NCI-H146 treated with DMSO at 0.1 percent for 48 hours (cell line): ENCODE results near the gene CGGBP1.

Experiments
- DNase-seq: peaks from one replicate; lab custom pipeline; 2025; ENCODE audit not compliant: unreplicated experiment; lab: John Stamatoyannopoulos, UW

CGGBP1 gene, protein sequence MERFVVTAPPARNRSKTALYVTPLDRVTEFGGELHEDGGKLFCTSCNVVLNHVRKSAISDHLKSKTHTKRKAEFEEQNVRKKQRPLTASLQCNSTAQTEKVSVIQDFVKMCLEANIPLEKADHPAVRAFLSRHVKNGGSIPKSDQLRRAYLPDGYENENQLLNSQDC

GRCh38 chr3:88058581-88059379 lies at the start of gene CGGBP1, which contains the start of gene ZNF654:
Gene CGGBP1, minus strand, starts transcription at chr3:88059005. Its CDS starts 3,029 bp downstream, at chr3:88055976.
Gene ZNF654, plus strand, starts transcription at chr3:88059255. Its CDS starts 65 bp downstream, at chr3:88059320.
- DNase-seq, result peak; percentile 98

GRCh38 chr3:88105325-88105724 lies 46.5 kb upstream of the CGGBP1 start:
- no peak for DNase-seq

DNA sequence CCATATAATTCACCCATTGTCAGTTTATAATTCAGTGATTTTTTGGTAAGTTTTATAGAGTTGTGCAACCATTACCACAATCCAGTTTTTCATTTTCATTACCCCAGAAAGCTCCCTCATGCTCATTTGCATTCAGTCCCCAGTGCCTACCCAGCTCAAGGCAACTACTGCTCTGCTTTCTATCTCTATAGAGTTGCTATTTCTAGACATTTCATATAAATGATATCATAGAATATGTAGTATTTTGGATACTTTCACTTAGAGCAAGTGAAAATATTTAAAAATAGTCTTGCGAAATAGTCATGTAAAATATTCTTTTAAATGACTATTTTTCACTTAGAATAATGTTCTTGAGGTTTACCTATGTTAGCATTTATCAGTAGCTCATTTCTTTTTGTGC lies 42.3 kb upstream of the CGGBP1 start:
- no peak for DNase-seq

GRCh38 chr3:88093266-88093665 lies 34.5 kb upstream of the CGGBP1 start:
- no peak for DNase-seq

GRCh38 chr3:88092270-88092669 lies 33.5 kb upstream of the CGGBP1 start:
- DNase-seq, result no peak

DNA sequence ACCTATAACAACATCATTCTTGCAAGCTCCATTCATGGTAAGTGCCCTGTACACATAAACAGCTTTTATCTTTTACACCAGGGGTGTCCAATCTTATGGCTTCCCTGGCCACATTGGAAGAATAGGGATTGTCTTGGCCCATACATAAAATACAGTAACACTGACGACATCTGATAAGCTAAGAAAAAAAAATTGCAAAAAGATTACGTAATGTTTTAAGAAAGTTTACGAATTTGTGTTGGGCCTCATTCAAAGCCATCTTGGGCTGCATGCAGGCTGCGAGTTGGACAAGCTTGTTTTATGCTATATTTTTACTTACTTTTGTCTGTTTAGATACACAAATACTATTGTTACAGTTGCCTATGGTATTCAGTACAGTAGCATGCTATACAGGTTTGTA lies 31.9 kb upstream of the CGGBP1 start:
- no peak for DNase-seq

DNA sequence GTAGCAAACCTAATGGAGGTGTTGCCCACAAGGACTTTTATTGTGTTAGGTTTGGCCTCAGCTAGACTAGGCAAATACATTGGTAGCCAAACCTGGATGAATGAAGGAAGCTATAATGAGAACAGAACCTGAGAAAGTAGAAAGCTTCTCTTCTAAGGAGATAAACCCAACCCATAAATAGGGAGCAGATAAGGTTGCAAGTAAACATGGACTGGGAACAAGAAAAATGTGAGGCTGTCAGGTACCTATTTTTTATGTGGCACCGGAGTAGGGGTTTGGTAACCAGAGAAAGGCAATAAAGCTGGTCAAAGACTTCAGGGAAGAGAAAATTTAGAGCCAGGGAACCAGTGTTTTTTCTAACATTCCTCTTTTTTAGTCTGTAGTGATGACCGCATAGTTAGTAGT lies 25.3 kb upstream of the CGGBP1 start:
- DNase-seq, result no peak

DNA sequence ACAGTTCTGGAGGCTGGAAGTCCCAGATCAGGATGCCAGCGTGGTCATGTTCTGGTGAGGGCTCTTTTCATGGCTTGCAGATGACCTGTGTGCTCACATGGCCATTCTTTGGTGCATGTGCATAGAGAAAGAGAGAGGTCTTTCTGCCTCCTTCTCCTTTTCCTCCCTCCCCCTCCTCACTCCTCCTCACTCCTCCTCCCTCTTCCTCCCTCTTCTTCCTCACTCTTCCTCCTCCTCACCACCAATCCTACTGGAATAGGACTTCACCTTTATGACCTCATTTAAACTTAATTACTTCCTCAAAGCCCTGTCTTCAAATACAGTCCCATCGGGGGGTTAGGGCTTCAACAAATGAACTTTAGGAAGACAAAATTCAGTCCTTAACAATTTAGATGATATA lies 24.0 kb upstream of the CGGBP1 start:
- DNase-seq, result no peak

- no peak for DNase-seq
Measured at GRCh38 chr3:88078932-88079331, 20.1 kb upstream of the CGGBP1 start.

- DNase-seq, result no peak
Measured at GRCh38 chr3:88076712-88077111, 17.9 kb upstream of the CGGBP1 start.

DNA sequence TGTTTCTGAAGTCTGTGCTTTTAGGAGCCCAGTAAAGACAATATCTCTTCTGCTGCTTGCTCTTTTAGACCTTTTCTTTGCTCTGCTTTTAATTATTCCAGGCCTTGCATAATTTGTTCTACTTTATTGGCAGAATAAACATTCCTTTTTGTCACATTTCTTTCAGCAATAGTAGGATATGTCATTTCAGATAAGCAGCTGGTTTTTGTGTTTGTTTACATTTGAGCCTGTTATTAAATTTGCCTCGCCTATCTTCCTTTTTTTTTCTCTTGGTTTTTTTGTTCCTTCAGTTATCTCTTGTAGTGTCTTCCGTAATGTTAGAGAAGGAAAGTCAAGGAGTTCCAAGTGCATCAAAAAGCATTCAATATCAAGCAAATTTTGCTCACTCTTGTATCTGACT lies 16.7 kb upstream of the CGGBP1 start:
- no peak for DNase-seq

DNA sequence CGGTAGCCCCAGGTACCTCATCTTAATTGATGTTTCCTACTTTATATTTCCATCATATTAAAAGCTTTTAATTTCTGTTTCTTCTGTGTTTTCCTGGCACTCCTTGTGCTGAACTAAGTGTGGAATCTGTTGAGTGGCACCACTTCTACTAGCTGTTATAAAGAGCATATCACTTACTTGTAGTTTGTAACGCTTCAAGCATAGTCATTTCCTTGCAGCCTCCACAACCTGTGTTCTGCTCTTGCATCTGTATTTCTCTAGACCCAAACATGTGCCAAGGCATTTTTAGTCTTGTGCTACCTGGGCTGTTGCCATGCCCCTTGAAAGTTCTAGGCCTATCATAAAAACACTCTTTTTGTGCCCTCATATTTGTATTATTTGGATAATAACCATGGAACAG lies 16.3 kb upstream of the CGGBP1 start:
- no peak for DNase-seq

- no peak for DNase-seq
Measured at GRCh38 chr3:88061746-88062145, 2.9 kb upstream of the CGGBP1 start.

DNA sequence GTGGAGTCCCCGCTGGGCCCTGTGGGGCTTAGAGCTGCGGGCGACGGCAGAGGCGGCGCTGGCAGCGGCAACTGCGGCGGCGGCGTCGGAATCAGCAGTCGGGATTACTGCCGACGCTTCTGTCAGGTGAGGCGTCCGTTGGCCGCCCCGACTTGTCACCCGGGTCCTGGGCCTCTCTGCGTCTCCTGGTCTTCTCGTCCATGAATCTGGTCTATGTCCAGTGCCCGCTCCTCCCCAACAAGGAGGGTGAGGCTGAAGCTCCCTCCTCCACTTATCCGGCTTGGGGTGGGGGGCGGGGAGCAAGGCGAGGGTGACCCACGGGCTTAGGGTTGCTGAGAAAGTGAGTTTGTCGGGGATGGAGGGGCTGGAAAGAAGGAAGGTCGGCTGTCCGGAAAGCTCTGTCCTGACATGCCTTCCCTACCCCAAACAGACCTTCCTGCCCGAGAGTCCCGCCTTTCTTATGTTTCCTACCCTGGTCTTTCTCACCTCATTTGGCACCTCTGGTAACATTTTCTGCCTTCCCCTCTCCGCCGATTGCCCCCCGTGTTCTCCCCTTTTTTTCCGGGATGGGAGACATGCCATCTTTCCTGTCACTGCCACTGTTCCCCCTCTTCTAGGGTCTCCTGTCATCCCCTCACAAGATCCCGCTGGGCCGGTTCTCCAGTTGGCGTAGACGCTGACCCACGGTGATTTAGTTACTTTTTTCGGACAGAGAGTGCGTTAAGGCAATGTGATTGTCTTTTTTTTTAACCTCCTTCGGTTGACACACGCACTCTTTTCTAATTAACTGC lies 770 bp upstream of the CGGBP1 start:
- no peak for DNase-seq

GRCh38 chr3:88058306-88058580 lies 562 bp downstream of the CGGBP1 start:
- DNase-seq, result peak; percentile 53

DNA sequence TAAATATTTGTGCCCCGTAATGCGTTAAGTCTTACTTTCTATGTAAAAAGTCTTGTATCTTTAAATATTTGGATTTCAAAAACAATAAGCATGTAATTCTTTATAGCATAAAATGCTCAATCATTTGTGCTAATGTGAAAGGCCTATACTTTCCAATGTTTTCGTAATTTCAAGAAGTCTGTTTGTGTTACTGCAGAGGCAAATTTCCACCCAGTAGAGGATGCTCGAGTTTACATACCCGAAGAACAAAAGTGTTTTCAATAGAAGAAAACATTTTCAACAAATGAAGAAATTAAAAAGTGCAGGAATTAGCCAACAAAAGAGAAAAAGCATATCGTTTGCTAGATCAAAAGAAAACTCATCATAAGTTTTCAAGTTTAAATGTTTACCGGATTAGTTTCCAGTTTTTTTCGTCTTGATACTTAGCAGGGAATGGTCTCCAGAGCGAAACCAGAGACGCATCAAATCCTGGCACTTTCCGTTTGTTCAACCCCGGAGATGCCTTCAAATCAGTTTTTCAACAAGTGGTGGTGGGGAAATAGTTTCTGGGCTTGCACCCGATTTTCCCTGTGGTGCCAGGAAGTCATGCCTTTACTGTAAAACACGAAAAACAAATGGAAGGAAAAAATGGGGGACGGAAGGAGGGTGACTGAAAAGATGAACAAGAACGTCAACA lies 1.0 kb downstream of the CGGBP1 start:
- DNase-seq, result no peak

GRCh38 chr3:88046766-88047165 lies 12.0 kb downstream of the CGGBP1 start:
- DNase-seq, result no peak

DNA sequence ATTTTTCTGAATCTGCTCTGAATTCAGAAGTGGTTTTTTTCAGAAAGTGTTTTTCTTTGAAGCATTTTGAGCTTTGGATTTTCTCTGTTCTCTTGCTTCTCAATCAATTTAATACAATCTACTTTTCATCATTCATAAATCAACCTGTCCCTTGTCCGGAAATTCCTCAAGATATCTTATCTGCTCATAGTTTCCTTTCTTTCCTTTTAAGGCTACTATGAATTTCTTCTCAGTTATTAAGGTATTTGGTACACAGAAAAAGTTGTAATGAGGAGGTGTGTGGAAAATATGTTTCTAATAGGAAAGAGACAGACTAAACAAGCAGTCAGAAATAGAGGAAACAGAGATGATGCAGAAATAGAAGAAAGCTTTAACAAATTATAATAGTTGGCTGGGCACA lies 14.4 kb downstream of the CGGBP1 start:
- no peak for DNase-seq

DNA sequence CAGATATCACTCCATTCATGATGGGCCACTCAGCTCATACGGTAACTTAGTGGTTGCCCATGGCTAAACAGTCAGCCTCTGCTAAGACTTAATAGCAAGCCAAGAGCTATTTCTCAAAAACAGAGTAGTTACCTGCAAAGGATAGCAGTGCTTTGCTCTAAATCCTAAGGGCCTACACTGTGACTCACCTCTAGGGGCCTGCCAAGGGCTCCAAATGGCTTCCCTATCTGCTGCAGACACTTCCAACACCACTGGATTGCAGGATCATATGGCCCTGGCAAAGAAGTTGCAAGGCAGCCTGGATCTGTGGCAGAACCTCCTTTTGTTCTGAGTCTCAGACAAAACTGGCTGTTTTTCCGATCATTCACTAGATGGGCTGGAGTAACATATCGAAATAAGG lies 17.8 kb downstream of the CGGBP1 start:
- no peak for DNase-seq

DNA sequence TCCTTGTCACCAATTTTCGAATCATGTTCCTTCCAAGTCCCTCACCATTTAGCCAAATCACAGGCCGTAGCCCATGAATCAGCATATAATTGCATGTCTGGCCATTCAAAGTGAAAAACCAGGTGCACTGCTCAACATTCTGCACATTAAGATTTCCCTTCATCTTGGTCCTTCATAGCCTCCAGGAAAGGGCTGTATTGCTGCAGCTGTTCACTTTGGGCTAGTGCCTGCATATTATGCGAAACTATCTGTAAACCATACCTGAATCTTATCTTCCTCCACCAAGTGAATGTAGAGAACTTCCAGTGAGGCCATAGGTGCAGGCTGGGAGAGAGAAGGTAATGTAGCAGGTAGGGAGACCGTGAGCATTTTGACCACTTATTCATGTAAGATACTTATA lies 18.3 kb downstream of the CGGBP1 start:
- no peak for DNase-seq

- no peak for DNase-seq
Measured at GRCh38 chr3:88038566-88038965, 20.2 kb downstream of the CGGBP1 start.

- no peak for DNase-seq
Measured at GRCh38 chr3:88036221-88036620, 22.6 kb downstream of the CGGBP1 start.
